ENCODE data around the gene SENP3. TPM values are rescaled to one million over a fixed set of nuclear protein-coding genes. Genes with fewer than 3 reads are reported as not detected.

Gene SENP3
- total RNA-seq, 2 donors from 2014 or later = 71.5 to 82.3 TPM

DNA sequence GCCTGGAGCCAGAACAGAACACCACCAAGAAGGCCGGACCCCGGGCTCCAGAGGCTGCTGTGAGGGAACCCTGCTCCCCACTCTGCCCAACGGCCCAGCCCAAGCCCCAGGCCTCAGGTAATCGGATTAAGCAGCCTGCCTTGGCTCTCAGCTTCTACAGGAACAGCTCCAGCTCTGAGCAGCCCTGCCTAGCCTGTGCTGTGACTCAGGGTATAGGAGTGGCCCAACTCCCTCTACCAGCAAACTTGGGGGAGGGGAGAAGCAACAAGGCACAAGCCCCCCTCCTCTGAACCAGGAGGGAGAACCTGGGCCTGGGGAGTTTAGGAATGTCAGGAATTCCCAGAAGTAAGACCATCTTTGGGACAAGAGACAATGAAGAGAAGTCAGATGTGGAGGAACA lies 29.0 kb downstream of the SENP3 start:
- H3K36me3 ChIP-seq (ENCODE audit: control insufficient read depth, insufficient read depth, low read length) = peaks cover 83% of the 10 kb centered on the region
- H3K4me3 Mint-ChIP-seq = no peak overlapping the region
- peaks cover 19% of the 10 kb centered on the region for H3K4me1 Mint-ChIP-seq
- no peaks in the 10 kb centered on the region for H3K27me3 Mint-ChIP-seq (ENCODE audit: insufficient read depth)
- TF ChIP-seq, protein P1, sequence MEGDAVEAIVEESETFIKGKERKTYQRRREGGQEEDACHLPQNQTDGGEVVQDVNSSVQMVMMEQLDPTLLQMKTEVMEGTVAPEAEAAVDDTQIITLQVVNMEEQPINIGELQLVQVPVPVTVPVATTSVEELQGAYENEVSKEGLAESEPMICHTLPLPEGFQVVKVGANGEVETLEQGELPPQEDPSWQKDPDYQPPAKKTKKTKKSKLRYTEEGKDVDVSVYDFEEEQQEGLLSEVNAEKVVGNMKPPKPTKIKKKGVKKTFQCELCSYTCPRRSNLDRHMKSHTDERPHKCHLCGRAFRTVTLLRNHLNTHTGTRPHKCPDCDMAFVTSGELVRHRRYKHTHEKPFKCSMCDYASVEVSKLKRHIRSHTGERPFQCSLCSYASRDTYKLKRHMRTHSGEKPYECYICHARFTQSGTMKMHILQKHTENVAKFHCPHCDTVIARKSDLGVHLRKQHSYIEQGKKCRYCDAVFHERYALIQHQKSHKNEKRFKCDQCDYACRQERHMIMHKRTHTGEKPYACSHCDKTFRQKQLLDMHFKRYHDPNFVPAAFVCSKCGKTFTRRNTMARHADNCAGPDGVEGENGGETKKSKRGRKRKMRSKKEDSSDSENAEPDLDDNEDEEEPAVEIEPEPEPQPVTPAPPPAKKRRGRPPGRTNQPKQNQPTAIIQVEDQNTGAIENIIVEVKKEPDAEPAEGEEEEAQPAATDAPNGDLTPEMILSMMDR (conservative IDR thresholded peaks at IDR 0.05) = no peak
- peak overlapping the region; percentile 90 for H3K27ac Mint-ChIP-seq
- WGBS, 2 experiments (ENCODE audit: insufficient coverage in 1 of 2, insufficient read length in 1 of 2) = 63 to 68% methylated on average over 4 of the region's 4 CpGs
- DNase-seq = peak; percentile 93
- H3K4me3 ChIP-seq (ENCODE audit: low read length) = no peak overlapping the region
- no peaks in the 10 kb centered on the region for H3K27me3 ChIP-seq (ENCODE audit: control insufficient read depth, insufficient read depth, low read length, poor library complexity, severe bottlenecking)
- peaks cover 12% of the 10 kb centered on the region for H3K4me1 ChIP-seq (ENCODE audit: control insufficient read depth, insufficient read depth, low read length)
- peaks cover 54% of the 10 kb centered on the region for H3K36me3 Mint-ChIP-seq (ENCODE audit: low read depth)
- peak overlapping the region; percentile 44 for H3K9ac ChIP-seq (ENCODE audit: extremely low read depth, low read length, poor library complexity, severe bottlenecking)
- H3K27ac ChIP-seq (ENCODE audit: low read depth, low read length) = peak overlapping the region; percentile 70
- H3K9me3 Mint-ChIP-seq = no peaks in the 10 kb centered on the region
- no peaks in the 10 kb centered on the region for H3K9me3 ChIP-seq (ENCODE audit: control insufficient read depth, low read length)

DNA sequence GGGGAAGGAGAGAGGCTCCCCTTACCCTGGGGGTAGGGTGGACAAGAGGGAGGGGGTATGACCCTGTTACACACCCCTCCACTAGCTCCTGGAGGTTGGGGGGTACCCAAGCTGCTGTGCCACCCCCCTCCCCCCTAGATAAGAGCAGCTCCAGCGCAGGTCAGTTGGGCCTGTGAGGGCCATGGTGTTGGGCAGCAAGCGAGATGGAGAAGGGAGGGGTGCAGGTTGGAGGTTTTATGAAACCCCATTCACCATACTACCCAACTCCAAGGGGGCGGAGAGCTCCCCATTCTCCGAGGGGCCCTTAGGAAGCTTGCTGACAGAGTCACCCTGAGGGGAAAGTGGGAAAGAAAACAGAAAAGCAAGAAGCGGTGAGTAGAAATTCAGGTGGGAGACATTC lies 29.9 kb downstream of the SENP3 start:
- H3K27me3 ChIP-seq (ENCODE audit: control insufficient read depth, insufficient read depth, low read length, poor library complexity, severe bottlenecking) = no peaks in the 10 kb centered on the region
- WGBS, 2 experiments (ENCODE audit: insufficient coverage in 1 of 2, insufficient read length in 1 of 2) = 96 to 100% methylated on average over 1 to 3 of the region's 5 CpGs
- TF ChIP-seq, protein P1 (conservative IDR thresholded peaks at IDR 0.05) = no peak
- no peaks in the 10 kb centered on the region for H3K9me3 ChIP-seq (ENCODE audit: control insufficient read depth, low read length)
- H3K36me3 ChIP-seq (ENCODE audit: control insufficient read depth, insufficient read depth, low read length) = peaks cover 86% of the 10 kb centered on the region
- no peak for DNase-seq
- H3K27ac ChIP-seq (ENCODE audit: low read depth, low read length) = no peak overlapping the region
- peak overlapping the region; percentile 90 for H3K27ac Mint-ChIP-seq
- no peak overlapping the region for H3K4me3 Mint-ChIP-seq
- H3K4me1 Mint-ChIP-seq = peaks cover 17% of the 10 kb centered on the region
- H3K4me1 ChIP-seq (ENCODE audit: control insufficient read depth, insufficient read depth, low read length) = peaks cover 12% of the 10 kb centered on the region
- no peaks in the 10 kb centered on the region for H3K9me3 Mint-ChIP-seq
- H3K27me3 Mint-ChIP-seq (ENCODE audit: insufficient read depth) = no peaks in the 10 kb centered on the region
- H3K36me3 Mint-ChIP-seq (ENCODE audit: low read depth) = peaks cover 61% of the 10 kb centered on the region
- H3K4me3 ChIP-seq (ENCODE audit: low read length) = no peak overlapping the region
- H3K9ac ChIP-seq (ENCODE audit: extremely low read depth, low read length, poor library complexity, severe bottlenecking) = peak overlapping the region; percentile 44

DNA sequence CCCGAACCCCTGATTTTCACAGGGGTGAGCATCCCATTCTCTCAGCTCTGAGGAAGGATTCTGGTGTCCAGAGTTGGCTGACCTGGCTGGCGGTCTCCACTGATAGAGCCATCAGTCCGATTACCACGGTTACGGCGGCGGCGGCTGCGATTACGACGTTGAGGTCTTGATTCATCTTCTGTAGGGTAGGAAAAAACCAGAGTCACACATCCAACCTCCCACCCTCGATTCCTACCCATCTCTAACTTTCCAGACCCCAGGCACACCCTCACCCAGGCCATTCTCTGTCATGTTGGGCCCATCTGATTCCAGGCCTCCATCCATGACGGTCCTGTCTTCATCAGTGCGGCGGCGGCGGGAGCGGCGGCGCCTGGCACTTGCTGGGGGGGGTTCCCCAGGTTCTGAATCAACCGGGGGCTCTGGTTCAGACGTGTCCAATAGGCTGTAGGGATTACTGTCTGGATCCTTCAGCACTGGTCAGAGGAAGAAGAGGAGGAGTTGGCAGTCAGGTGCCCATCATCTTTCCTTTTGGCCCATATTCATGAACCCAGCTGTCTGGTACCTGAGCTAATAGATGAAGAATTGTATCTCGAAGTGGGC lies 30.8 kb downstream of the SENP3 start:
- no peak for DNase-seq
- no peak overlapping the region for H3K4me3 Mint-ChIP-seq
- H3K36me3 ChIP-seq (ENCODE audit: control insufficient read depth, insufficient read depth, low read length) = peaks cover 87% of the 10 kb centered on the region

More for the DNA sequence above, 30.8 kb downstream of the SENP3 start:
- 93 to 98% methylated on average over 16 to 23 of the region's 23 CpGs for WGBS, 2 experiments (ENCODE audit: insufficient coverage in 1 of 2, insufficient read length in 1 of 2)
- Histone ChIP-seq H3K27ac (ENCODE audit: low read depth, low read length) (no peak overlapping the region), H3K9me3 (ENCODE audit: control insufficient read depth, low read length) (no peaks in the 10 kb centered on the region), H3K4me1 (ENCODE audit: control insufficient read depth, insufficient read depth, low read length) (peaks cover 16% of the 10 kb centered on the region), H3K9ac (ENCODE audit: extremely low read depth, low read length, poor library complexity, severe bottlenecking) (no peak overlapping the region), H3K27me3 (ENCODE audit: control insufficient read depth, insufficient read depth, low read length, poor library complexity, severe bottlenecking) (no peaks in the 10 kb centered on the region), H3K4me3 (ENCODE audit: low read length) (no peak overlapping the region)
- Mint-ChIP-seq H3K36me3 (ENCODE audit: low read depth) (peaks cover 66% of the 10 kb centered on the region), H3K27ac (no peak overlapping the region), H3K9me3 (no peaks in the 10 kb centered on the region), H3K4me1 (peaks cover 17% of the 10 kb centered on the region), H3K27me3 (ENCODE audit: insufficient read depth) (no peaks in the 10 kb centered on the region)
- TF ChIP-seq, protein P1 (conservative IDR thresholded peaks at IDR 0.05) = no peak
